Keratinocyte (primary cell): Measurements from ENCODE around the gene KMT2D. TPM values are rescaled to one million over a fixed set of nuclear protein-coding genes. Genes with fewer than 3 reads are reported as not detected.

Source experiments
- DNase-seq: peaks from one replicate; pipeline ENCODE4 v3.0.0-alpha.2; 2011; ENCODE audit warnings: low read depth, missing footprints, low spot score
- FAIRE-seq: peaks from 2 replicates; lab custom pipeline; 2011; peaks lifted over from hg19 to GRCh38; lab: Jason Lieb, UNC
- H2AFZ ChIP-seq: 2 replicates; pipeline ENCODE4 v1.6.0; 2012; ENCODE audit warnings: low read length, control low read depth, inconsistent platforms; ENCODE audit not compliant: control insufficient read depth
- H3K27ac ChIP-seq: 2 replicates; pipeline ENCODE4 v1.5.1; 2011; ENCODE audit warnings: low read length; ENCODE audit not compliant: control insufficient read depth, insufficient read depth
- H3K27me3 ChIP-seq: 3 replicates; pipeline ENCODE4 v1.6.0; 2011; ENCODE audit warnings: low read length; ENCODE audit not compliant: control insufficient read depth, insufficient read depth; ENCODE audit errors: extremely low read depth
- H3K36me3 ChIP-seq, 2 experiments: 2 replicates in 1 of 2; 3 replicates in 1 of 2; pipeline ENCODE4 v1.5.1; 2011; ENCODE audit warnings: low read length in 2 of 2, mild to moderate bottlenecking in 1 of 2; ENCODE audit not compliant: control insufficient read depth in 2 of 2, insufficient read depth in 2 of 2; ENCODE audit errors: extremely low read depth in 1 of 2
- H3K4me1 ChIP-seq: 3 replicates; pipeline ENCODE4 v1.5.1; 2011; ENCODE audit warnings: low read length; ENCODE audit not compliant: control insufficient read depth, insufficient read depth; ENCODE audit errors: extremely low read depth
- H3K4me2 ChIP-seq: 3 replicates; pipeline ENCODE4 v1.6.0; 2011; ENCODE audit warnings: low read depth, low read length; ENCODE audit not compliant: control insufficient read depth, insufficient read depth; ENCODE audit errors: extremely low read depth
- H3K4me3 ChIP-seq, 3 experiments: fragments of 200-600 bp in 1 of 3; sonication (generic) in 1 of 3; 2 replicates in 2 of 3; 3 replicates in 1 of 3; pipeline ENCODE4 v1.5.1; 2011 to 2016; ENCODE audit warnings: low read length in 3 of 3, mild to moderate bottlenecking in 3 of 3, control low read depth in 2 of 3, inconsistent platforms in 1 of 3, low read depth in 1 of 3, mixed read lengths in 1 of 3, mixed run types in 1 of 3, moderate library complexity in 1 of 3; ENCODE audit not compliant: control insufficient read depth in 2 of 3, insufficient read depth in 2 of 3; ENCODE audit errors: extremely low read depth in 1 of 3
- H3K79me2 ChIP-seq: 2 replicates; pipeline ENCODE4 v1.6.0; 2012; ENCODE audit warnings: low read length; ENCODE audit not compliant: control insufficient read depth, insufficient read depth
- H3K9ac ChIP-seq: 3 replicates; pipeline ENCODE4 v1.6.0; 2011; ENCODE audit warnings: low read length; ENCODE audit not compliant: control insufficient read depth, insufficient read depth; ENCODE audit errors: extremely low read depth
- H3K9me1 ChIP-seq: 3 replicates; pipeline ENCODE4 v1.6.0; 2011; ENCODE audit warnings: low read length; ENCODE audit not compliant: control insufficient read depth, insufficient read depth; ENCODE audit errors: extremely low read depth
- H3K9me3 ChIP-seq: 2 replicates; pipeline ENCODE4 v1.5.1; 2012; ENCODE audit warnings: low read depth, low read length; ENCODE audit not compliant: control insufficient read depth
- H4K20me1 ChIP-seq: 3 replicates; pipeline ENCODE4 v1.6.0; 2011; ENCODE audit warnings: low read length; ENCODE audit not compliant: control insufficient read depth, insufficient read depth; ENCODE audit errors: extremely low read depth
- EZH2 ChIP-seq: IDR thresholded peaks from one replicate; pipeline ENCODE4 v1.6.1; 2012; ENCODE audit warnings: inconsistent platforms, mild to moderate bottlenecking, low read length, moderate library complexity
- dilution Hi-C: fragments of 300-500 bp; cut with MboI; formaldehyde crosslinking; loops from one replicate; pipeline ENCODE4 v1.7.0; 2020; ENCODE audit warnings: low sequenced_read_pairs; ENCODE audit not compliant: extremely low pct_ligation_motif_present
- polyA plus RNA-seq, 5 experiments: library from polyadenylated mRNA; depleted of rRNA in 3 of 5; stranded (reverse) in 3 of 5; stranded (forward) in 1 of 5; unstranded in 1 of 5; fragments of >200 nt; gene quantifications; 1 replicate in 1 of 5; 2 replicates in 3 of 5; 3 replicates in 1 of 5; pipeline versions ENCODE4 v1.2.1 to v1.2.3, GENCODE V29; 2011 to 2012; ENCODE audit warnings: missing spikeins in 2 of 5, low read depth in 1 of 5, low replicate concordance in 1 of 5
- TF ChIP-seq, protein P1 (sequence below), 3 experiments: IDR thresholded peaks in 1 of 3; conservative IDR thresholded peaks in 1 of 3; optimal IDR thresholded peaks in 1 of 3; 2 replicates in 2 of 3; 3 replicates in 1 of 3; pipeline versions ENCODE3 to v1.5.1; 2011; ENCODE audit warnings: low read length in 3 of 3, mild to moderate bottlenecking in 3 of 3, moderate library complexity in 2 of 3, control low read depth in 1 of 3, inconsistent platforms in 1 of 3; ENCODE audit not compliant: insufficient read depth in 2 of 3; ENCODE audit errors: extremely low read depth in 1 of 3

The KMT2D gene
- polyA plus RNA-seq, 1 donor (not counting 4 experiments of a cell fraction or from before 2014, with no cell fraction given), result 9.8 TPM

DNA sequence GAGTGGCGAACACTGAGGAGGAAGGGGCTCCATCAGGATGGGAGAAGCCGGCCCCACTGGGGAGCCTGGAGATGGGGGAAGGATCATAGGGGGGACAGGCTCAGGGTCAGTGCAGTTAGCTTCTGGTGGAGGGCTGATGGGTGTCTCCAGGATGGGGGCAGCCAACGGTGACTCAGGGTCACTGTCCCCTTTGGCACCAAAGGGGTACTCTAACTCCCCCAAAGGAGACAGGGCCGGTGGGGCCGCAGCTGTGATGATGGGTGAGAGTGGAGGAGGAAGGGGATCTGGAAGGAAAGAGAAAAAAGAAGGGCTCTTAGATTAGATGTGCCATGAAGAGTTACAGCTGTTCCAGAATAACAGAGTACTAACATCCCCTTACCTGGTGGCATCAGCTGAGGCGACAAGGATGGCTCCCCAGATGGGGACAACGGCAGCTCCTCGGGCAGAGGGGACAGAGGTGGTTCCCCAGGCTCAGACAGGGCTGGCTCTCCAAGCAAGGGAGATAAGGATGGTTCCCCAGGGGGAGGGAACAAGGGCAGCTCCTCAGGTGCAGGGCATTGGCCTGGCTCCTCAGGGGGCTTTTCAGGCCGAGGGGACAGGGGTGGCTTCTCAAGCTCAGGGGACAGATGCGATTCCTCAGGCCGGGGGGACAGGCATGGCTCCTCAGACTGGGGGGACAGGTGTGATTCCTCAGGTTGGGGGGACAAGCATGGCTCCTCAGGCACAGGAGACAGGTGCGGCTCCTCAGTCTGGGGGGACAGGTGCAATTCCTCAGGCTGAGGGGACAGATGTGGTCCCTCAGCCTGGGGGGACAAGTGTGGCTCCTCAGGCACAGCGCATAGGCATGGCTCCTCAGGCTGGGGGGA lies 9.9 kb downstream of the KMT2D start:
- Histone ChIP-seq H4K20me1 (peaks cover 24% of the 10 kb centered on the region), H3K27me3 (no peaks in the 10 kb centered on the region), H3K36me3 (peaks cover 68 to 82% of the 10 kb centered on the region in 2 experiments), H3K9me3 (no peaks in the 10 kb centered on the region), H2AFZ (no peak overlapping the region), H3K4me1 (peaks cover 5% of the 10 kb centered on the region), H3K4me3 (no peak overlapping the region), H3K4me2 (no peak overlapping the region), H3K27ac (no peak overlapping the region), H3K79me2 (peaks cover 47% of the 10 kb centered on the region), H3K9me1 (peaks cover 5% of the 10 kb centered on the region), H3K9ac (no peak overlapping the region)
- no peak for FAIRE-seq
- dilution Hi-C loops, result no loop called here
- no peak for DNase-seq
- no peak for TF ChIP-seq EZH2
- TF ChIP-seq, protein P1, sequence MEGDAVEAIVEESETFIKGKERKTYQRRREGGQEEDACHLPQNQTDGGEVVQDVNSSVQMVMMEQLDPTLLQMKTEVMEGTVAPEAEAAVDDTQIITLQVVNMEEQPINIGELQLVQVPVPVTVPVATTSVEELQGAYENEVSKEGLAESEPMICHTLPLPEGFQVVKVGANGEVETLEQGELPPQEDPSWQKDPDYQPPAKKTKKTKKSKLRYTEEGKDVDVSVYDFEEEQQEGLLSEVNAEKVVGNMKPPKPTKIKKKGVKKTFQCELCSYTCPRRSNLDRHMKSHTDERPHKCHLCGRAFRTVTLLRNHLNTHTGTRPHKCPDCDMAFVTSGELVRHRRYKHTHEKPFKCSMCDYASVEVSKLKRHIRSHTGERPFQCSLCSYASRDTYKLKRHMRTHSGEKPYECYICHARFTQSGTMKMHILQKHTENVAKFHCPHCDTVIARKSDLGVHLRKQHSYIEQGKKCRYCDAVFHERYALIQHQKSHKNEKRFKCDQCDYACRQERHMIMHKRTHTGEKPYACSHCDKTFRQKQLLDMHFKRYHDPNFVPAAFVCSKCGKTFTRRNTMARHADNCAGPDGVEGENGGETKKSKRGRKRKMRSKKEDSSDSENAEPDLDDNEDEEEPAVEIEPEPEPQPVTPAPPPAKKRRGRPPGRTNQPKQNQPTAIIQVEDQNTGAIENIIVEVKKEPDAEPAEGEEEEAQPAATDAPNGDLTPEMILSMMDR (optimal IDR thresholded peaks at IDR 0.05 in 1 of 3, IDR thresholded peaks at IDR 0.05 in 1 of 3, conservative IDR thresholded peaks at IDR 0.05 in 1 of 3; ENCODE audit: extremely low read depth in 1 of 3, insufficient read depth in 2 of 3, low read length in 3 of 3), result no peak

DNA sequence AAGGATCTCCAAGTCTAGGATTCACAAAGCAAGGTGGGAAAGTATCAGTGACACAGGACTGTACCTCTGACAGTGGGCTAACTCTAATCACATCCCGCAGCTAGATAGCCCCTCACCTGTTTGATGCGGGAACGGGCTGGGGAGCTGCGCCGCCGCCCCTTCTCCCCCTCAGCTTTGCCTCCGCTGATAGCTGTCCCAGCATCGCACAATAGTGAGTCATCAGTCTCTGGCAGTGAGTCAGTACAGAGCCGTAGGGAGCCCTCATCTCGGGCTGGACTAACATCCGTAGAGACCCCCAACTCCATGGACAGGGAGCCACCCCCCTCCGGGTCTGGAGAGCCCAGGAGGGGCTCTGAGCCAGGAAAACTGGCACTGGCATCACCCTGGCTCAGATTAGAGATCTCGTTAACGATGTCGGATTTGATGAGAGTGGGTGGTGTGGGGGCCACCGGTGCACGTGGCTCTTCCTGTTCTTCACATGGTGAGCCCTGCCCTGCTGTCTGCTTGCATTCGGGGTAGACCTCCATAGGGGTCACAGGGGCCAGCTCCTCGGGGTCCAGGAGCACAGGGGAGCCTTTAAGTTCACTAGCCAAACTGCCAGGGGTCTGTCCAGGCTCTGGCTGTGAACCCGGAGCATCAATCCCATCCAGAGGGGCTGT lies 10.9 kb downstream of the KMT2D start:
- Histone ChIP-seq H4K20me1 (peaks cover 14% of the 10 kb centered on the region), H3K27me3 (no peaks in the 10 kb centered on the region), H3K27ac (no peak overlapping the region), H3K4me2 (no peak overlapping the region), H3K9me1 (peaks cover 2% of the 10 kb centered on the region), H3K36me3 (peaks cover 73 to 78% of the 10 kb centered on the region in 2 experiments), H3K4me3 (no peak overlapping the region), H3K9me3 (no peaks in the 10 kb centered on the region), H2AFZ (no peak overlapping the region), H3K79me2 (peaks cover 37% of the 10 kb centered on the region), H3K4me1 (peaks cover 5% of the 10 kb centered on the region), H3K9ac (no peak overlapping the region)
- FAIRE-seq (no peak), DNase-seq (no peak)
- dilution Hi-C loops, result no loop called here
- TF ChIP-seq EZH2, result no peak
- TF ChIP-seq, protein P1 (optimal IDR thresholded peaks at IDR 0.05 in 1 of 3, IDR thresholded peaks at IDR 0.05 in 1 of 3, conservative IDR thresholded peaks at IDR 0.05 in 1 of 3; ENCODE audit: extremely low read depth in 1 of 3, insufficient read depth in 2 of 3, low read length in 3 of 3), result no peak
